ENCODE results near the gene WDR33.

GRCh38 chr2:127754186-127754585 lies 56.8 kb downstream of the WDR33 start:
- TF ChIP-seq POLR2A (IDR thresholded peaks at IDR 0.05) (no peak), EP300 (IDR thresholded peaks at IDR 0.05) (no peak)
- TF ChIP-seq, protein P1, sequence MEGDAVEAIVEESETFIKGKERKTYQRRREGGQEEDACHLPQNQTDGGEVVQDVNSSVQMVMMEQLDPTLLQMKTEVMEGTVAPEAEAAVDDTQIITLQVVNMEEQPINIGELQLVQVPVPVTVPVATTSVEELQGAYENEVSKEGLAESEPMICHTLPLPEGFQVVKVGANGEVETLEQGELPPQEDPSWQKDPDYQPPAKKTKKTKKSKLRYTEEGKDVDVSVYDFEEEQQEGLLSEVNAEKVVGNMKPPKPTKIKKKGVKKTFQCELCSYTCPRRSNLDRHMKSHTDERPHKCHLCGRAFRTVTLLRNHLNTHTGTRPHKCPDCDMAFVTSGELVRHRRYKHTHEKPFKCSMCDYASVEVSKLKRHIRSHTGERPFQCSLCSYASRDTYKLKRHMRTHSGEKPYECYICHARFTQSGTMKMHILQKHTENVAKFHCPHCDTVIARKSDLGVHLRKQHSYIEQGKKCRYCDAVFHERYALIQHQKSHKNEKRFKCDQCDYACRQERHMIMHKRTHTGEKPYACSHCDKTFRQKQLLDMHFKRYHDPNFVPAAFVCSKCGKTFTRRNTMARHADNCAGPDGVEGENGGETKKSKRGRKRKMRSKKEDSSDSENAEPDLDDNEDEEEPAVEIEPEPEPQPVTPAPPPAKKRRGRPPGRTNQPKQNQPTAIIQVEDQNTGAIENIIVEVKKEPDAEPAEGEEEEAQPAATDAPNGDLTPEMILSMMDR (IDR thresholded peaks at IDR 0.05): no peak

Measured in tibial nerve (tissue), 4 donors.